Thyroid gland (tissue), 4 donors: ENCODE results near the gene CTPS1. TPM values are rescaled to one million over a fixed set of nuclear protein-coding genes. Genes with fewer than 3 reads are reported as not detected.

Experiments
- DNase-seq, 2 donors: peaks; one replicate each; pipeline ENCODE4 v3.0.0-alpha.2; 2019
- H3K27ac ChIP-seq, 3 donors: fragments of 200-600 bp; sonication (generic); 1 replicate in 2 of 3; 2 replicates in 1 of 3; pipeline ENCODE4 v1.5.1; 2016 to 2019; ENCODE audit warnings: mild to moderate bottlenecking in 1 of 3, moderate library complexity in 1 of 3
- H3K27me3 ChIP-seq: fragments of 200-600 bp; sonication (generic); one replicate; pipeline ENCODE4 v1.5.1; 2019
- H3K36me3 ChIP-seq, 2 donors: fragments of 200-600 bp; sonication (generic); one replicate each; pipeline ENCODE4 v1.5.1; 2016 to 2019
- H3K4me1 ChIP-seq, 2 donors: fragments of 200-600 bp; sonication (generic); one replicate each; pipeline ENCODE4 v1.5.1; 2017 to 2019
- H3K4me3 ChIP-seq, 3 donors: fragments of 200-600 bp; sonication (generic); replicated peaks in 1 of 3; 1 replicate in 2 of 3; 2 replicates in 1 of 3; pipeline ENCODE4 v1.5.1; 2016; ENCODE audit warnings: mild to moderate bottlenecking in 1 of 3
- H3K9me3 ChIP-seq: fragments of 200-600 bp; sonication (generic); one replicate; pipeline ENCODE4 v1.5.1; 2017
- CTCF ChIP-seq, 6 experiments: fragments of 200-600 bp in 3 of 6; fragments of 450-650 bp in 3 of 6; sonication (generic) in 3 of 6; IDR thresholded peaks; one replicate each; pipeline ENCODE4 v1.5.1; 2016 to 2019; ENCODE audit warnings: antibody characterized with exemption in 6 of 6, mild to moderate bottlenecking in 2 of 6, inconsistent platforms in 1 of 6, moderate library complexity in 1 of 6
- POLR2A ChIP-seq, 2 donors: fragments of 450-650 bp; IDR thresholded peaks; one replicate each; pipeline ENCODE4 v1.6.1; 2017; ENCODE audit warnings: antibody characterized with exemption in 2 of 2, mild to moderate bottlenecking in 2 of 2, moderate library complexity in 1 of 2
- WGBS, 2 donors: methylation state at CpG; one replicate each; pipeline ENCODE4 v1.1.5; 2017; 5-methylcytosine and 5-hydroxymethylcytosine counted together
- intact Hi-C: fragments of 100-400 bp; cut with DNase I; formaldehyde crosslinking; loops from one replicate; pipeline ENCODE4 v1.15.1; 2023
- total RNA-seq, 4 donors: library from RNA; depleted of rRNA; stranded (reverse); fragments of >200 nt; gene quantifications; one replicate each; pipeline ENCODE4 v1.2.3, GENCODE V29; 2016

Gene CTPS1
- total RNA-seq, 4 donors from 2014 or later: 10.1 to 20.3 (median 11.8) TPM

GRCh38 chr1:41022424-41022823, 42.9 kb downstream of the CTPS1 start:
- no peak overlapping the region for H3K4me3 ChIP-seq
- intact Hi-C loops: no loop called here
- no peak for DNase-seq
- H3K36me3 ChIP-seq: peaks cover 3 to 4% of the 10 kb centered on the region in 2 donors
- no peak overlapping the region for H3K27ac ChIP-seq
- H3K4me1 ChIP-seq: peaks cover 10 to 24% of the 10 kb centered on the region in 2 donors
- TF ChIP-seq POLR2A (IDR thresholded peaks at IDR 0.05) (no peak), CTCF (IDR thresholded peaks at IDR 0.05) (no peak)
- 91 to 93% methylated on average over 10 of the region's 10 CpGs for WGBS, 2 donors
- H3K9me3 ChIP-seq: no peaks in the 10 kb centered on the region
- no peaks in the 10 kb centered on the region for H3K27me3 ChIP-seq

- peak in 2 of 6 experiments; percentile 10 to 18 for TF ChIP-seq CTCF (IDR thresholded peaks at IDR 0.05)
- TF ChIP-seq POLR2A (IDR thresholded peaks at IDR 0.05): no peak
- Histone ChIP-seq H3K27me3 (no peaks in the 10 kb centered on the region), H3K4me3 (no peak overlapping the region), H3K36me3 (peaks cover 10 to 13% of the 10 kb centered on the region in 2 donors), H3K4me1 (peaks cover 10 to 24% of the 10 kb centered on the region in 2 donors), H3K9me3 (no peaks in the 10 kb centered on the region), H3K27ac (no peak overlapping the region)
- DNase-seq: no peak
- intact Hi-C loops: no loop called here
- WGBS, 2 donors: 94 to 99% methylated on average over 5 of the region's 5 CpGs
Observed at GRCh38 chr1:41023279-41023990, 43.9 kb downstream of the CTPS1 start.

- no peaks in the 10 kb centered on the region for H3K27me3 ChIP-seq
- peaks cover 10 to 19% of the 10 kb centered on the region in 2 donors for H3K4me1 ChIP-seq
- no peaks in the 10 kb centered on the region for H3K9me3 ChIP-seq
- WGBS, 2 donors: 71% methylated on average over 2 of the region's 2 CpGs
- intact Hi-C loops: no loop called here
- no peak overlapping the region for H3K4me3 ChIP-seq
- TF ChIP-seq POLR2A (IDR thresholded peaks at IDR 0.05) (no peak), CTCF (IDR thresholded peaks at IDR 0.05) (no peak)
- no peak for DNase-seq
- peaks cover 10 to 17% of the 10 kb centered on the region in 2 donors for H3K36me3 ChIP-seq
- H3K27ac ChIP-seq: no peak overlapping the region
Observed at GRCh38 chr1:41024953-41025352, 45.5 kb downstream of the CTPS1 start.

- H3K4me1 ChIP-seq: peaks cover 0 to 7% of the 10 kb centered on the region in 2 donors
- intact Hi-C loops: no loop called here
- DNase-seq: no peak
- no peaks in the 10 kb centered on the region for H3K27me3 ChIP-seq
- TF ChIP-seq POLR2A (IDR thresholded peaks at IDR 0.05) (no peak), CTCF (IDR thresholded peaks at IDR 0.05) (no peak)
- WGBS, 2 donors: 97% methylated on average over 4 of the region's 4 CpGs
- H3K36me3 ChIP-seq: peaks cover 10 to 21% of the 10 kb centered on the region in 2 donors
- no peak overlapping the region for H3K27ac ChIP-seq
- H3K4me3 ChIP-seq: no peak overlapping the region
- no peaks in the 10 kb centered on the region for H3K9me3 ChIP-seq
Observed at GRCh38 chr1:41025979-41026819, 46.7 kb downstream of the CTPS1 start.
